ENCODE data around the gene RBSN. TPM values are rescaled to one million over a fixed set of nuclear protein-coding genes. Genes with fewer than 3 reads are reported as not detected.
A peak's percentile ranks its signal among the peaks of the same experiment; 100 is the strongest.
"Not testable (repeated sequence)": the region's sequence is repeated elsewhere in the genome, so short reads cannot be mapped to it uniquely, and the experiment has no call there.

RBSN gene
- 10 to 100 TPM; 20.5 to 22.9 TPM for total RNA-seq

DNA sequence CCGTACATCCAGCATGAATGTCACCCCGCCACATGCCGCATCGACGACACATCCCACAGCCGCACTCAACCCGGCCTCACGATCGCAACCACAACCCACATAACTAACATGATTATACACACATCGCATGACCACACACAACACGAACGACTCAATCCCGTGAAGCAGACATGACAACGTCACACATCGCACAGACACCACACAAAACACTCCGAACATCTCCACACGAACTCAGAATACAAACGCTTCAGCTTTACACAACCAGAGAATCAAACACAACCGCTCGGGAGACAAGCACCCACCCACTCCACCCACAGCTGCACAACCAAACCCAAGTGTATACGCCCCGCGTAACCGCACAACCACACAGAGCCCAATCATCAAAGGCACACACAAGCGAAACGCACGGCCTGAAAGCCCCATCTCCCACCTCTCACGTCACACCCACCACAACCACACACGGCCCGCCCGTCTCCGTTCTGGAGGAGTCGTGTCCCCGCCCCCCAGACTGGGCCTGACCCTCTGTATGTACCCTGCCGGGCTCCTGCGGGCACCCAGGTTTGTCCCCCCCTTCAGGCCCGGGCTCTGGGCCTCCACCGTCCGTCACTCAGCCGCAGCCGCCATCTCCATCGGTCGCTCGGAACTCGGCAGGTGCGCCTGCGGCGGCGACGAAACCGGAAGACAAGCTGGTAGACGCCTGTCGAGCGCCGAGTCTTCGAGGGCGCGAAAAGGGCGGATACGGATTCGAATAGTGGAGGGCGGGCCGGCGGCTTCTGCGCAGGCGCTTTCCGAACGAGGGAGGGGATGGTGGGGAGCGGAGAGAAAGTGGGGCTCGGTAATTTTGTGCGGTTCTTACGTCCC, at the start of gene RBSN:
Gene RBSN (minus strand): TSS at position 646 of the 861 bp plus-strand sequence. CDS start 3,028 bp downstream, outside the sequence.
- peak; percentile 97 for DNase-seq
- H3K27ac Mint-ChIP-seq: peak within 1 kb of the TSS; percentile 98
- peaks cover 30% of the 10 kb centered on the region for H3K36me3 Mint-ChIP-seq (ENCODE audit: low read depth)
- H3K4me1 Mint-ChIP-seq: peaks cover 52% of the 10 kb centered on the region
- H3K4me3 Mint-ChIP-seq: peak within 1 kb of the TSS; percentile 94
- CTCF ChIA-PET: interaction anchor here (1.7 to 2.1 kb wide), 2 partner anchors 10 to 169 kb away, joined by 5 to 13 read pairs; no protein-coding TSS in a partner anchor
- H3K9me3 Mint-ChIP-seq: no peaks in the 10 kb centered on the region
- H3K27me3 Mint-ChIP-seq: no peaks in the 10 kb centered on the region
- POLR2A ChIA-PET: interaction anchor here (0.6 kb wide), 1 partner anchor 9 kb away, joined by 4 read pairs; no protein-coding TSS in a partner anchor

DNA sequence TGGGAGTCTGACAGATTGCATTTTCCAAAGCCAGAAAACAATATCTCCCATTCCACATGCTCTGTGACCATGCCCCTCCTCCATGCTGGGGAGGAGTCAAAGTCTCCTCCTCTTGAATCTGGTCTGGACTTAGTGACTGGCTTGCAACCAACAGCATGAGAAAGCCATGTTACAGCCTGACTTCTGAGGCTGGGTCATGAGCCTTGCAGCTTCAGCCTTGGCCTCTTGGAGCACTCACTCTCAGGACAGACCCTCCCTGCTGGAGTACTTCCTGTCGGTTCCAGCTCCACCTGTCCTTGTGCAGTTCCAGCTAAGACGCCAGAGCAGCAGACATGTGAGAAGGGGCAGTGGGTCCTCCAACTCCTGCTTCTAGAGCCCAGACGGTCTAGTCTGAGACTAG, 49.7 kb upstream of the RBSN start:
- Mint-ChIP-seq H3K4me1 (no peaks in the 10 kb centered on the region), H3K36me3 (ENCODE audit: low read depth) (no peaks in the 10 kb centered on the region), H3K4me3 (no peak overlapping the region), H3K27ac (no peak overlapping the region), H3K9me3 (no peaks in the 10 kb centered on the region), H3K27me3 (peaks cover 43% of the 10 kb centered on the region)
- POLR2A ChIA-PET: no interaction called here
- CTCF ChIA-PET: interaction anchor here (1.6 kb wide), 1 partner anchor 54 kb away, joined by 4 read pairs; no protein-coding TSS in a partner anchor
- DNase-seq: no peak

DNA sequence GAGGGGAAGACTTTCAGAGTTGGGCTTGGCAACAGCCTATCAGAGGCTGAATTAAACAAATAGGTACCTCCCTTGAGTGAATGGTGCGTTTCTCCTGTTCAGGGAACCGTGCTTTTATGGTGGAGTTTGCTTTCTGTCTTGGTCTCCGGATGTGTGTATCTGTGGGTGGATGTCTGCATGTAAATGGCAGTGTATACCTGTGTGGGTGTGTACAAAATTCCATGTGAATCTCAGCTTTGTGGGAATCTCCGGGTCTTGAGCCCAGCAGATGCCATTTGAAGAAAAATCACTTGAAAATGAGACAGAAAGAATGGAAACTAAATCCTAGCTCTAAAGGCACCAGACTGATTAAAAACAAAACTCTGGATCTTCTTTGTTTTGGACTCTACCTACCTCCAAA, 37.9 kb upstream of the RBSN start:
- H3K9me3 Mint-ChIP-seq; H3K4me3 Mint-ChIP-seq; CTCF ChIA-PET; DNase-seq; H3K27ac Mint-ChIP-seq; H3K36me3 Mint-ChIP-seq (ENCODE audit: low read depth); H3K4me1 Mint-ChIP-seq; POLR2A ChIA-PET: not testable (repeated sequence)
- peaks cover 31% of the 10 kb centered on the region for H3K27me3 Mint-ChIP-seq

DNA sequence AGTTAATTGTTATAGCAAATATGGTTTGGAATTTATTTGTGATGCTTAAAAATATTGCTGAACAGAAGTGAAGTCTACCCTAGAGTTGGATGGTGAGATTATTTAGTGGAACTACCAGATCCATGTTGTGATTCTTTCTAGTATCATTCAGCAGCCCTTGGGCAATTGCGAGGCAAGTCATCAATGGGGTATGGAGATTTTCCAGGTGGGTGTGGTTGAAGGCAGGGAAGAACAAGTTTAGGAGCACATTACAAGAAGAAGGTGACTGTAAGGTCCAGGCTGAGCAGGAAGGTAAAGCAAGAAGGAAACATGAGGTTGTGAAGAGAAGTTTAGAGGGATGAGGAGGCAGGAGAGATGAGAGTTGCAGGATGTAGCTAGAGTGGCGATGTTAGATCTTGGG, 36.0 kb upstream of the RBSN start:
- DNase-seq; H3K9me3 Mint-ChIP-seq; H3K4me1 Mint-ChIP-seq; CTCF ChIA-PET; H3K27ac Mint-ChIP-seq; H3K36me3 Mint-ChIP-seq (ENCODE audit: low read depth); POLR2A ChIA-PET; H3K4me3 Mint-ChIP-seq: not testable (repeated sequence)
- peaks cover 23% of the 10 kb centered on the region for H3K27me3 Mint-ChIP-seq

DNA sequence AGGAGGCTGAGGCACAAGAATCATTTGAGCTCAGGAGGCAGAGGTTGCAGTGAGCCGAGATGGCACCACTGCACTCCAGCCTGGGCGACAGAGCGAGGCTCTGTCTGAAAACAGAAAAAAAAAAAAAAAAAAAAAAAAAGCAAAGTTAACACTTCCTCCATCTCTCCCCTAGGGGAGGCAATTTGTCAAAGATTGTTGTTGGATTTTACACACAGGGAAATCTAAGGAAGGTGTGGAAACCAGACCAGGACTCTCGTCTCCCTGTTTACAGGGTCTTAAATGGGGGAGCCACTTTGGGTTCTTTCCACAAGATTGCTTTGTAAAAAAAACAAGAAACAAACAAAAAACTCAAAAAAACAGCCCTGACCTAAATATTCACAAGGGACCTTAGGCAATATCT, 29.5 kb upstream of the RBSN start:
- not testable (repeated sequence) for H3K4me3 Mint-ChIP-seq

DNA sequence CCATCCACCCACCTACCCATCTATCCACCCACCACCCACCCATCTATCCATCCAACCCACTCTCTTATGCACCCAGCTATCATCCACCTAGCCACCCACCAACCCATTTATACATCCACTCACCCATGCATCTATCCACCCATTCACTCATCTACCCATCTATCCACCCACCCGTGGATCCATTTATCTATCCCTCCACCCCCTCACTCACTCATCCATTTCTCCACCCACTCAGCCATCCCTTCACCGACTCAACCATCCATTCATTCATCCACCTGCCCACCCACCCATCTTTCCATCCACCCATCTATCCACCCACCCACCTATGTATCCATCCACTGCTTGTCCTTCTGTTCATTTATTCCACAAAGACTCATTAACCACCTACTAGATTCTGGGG, 28.0 kb upstream of the RBSN start:
- DNase-seq; CTCF ChIA-PET; H3K27ac Mint-ChIP-seq; H3K4me3 Mint-ChIP-seq; H3K27me3 Mint-ChIP-seq; H3K4me1 Mint-ChIP-seq; H3K9me3 Mint-ChIP-seq; H3K36me3 Mint-ChIP-seq (ENCODE audit: low read depth); POLR2A ChIA-PET: not testable (repeated sequence)

More for the DNA sequence above, 29.5 kb upstream of the RBSN start:
- H3K9me3 Mint-ChIP-seq; H3K27ac Mint-ChIP-seq; H3K27me3 Mint-ChIP-seq; DNase-seq; H3K4me1 Mint-ChIP-seq; POLR2A ChIA-PET; CTCF ChIA-PET; H3K36me3 Mint-ChIP-seq (ENCODE audit: low read depth): not testable (repeated sequence)

DNA sequence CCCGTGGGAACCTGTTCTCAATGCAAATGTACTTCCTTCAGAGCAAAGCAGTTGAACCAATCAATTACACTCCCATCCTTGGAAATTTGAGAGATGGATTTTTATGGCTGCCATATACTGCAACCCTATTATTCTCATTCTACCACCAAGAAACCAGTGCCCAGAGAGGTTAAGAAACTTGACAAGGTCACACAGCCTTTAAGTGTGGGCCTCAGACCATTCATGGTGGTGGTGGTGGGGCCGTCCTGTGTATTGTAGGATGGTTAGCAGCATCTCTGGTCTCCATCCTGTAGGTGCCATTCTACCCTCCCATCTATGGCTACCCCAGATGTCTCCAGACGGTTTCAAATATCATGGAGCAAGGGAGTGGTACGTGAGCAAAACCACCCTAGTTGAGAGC, 23.4 kb upstream of the RBSN start:
- POLR2A ChIA-PET: no interaction called here
- Mint-ChIP-seq H3K9me3 (no peaks in the 10 kb centered on the region), H3K36me3 (ENCODE audit: low read depth) (no peaks in the 10 kb centered on the region), H3K4me1 (peaks cover 13% of the 10 kb centered on the region), H3K27ac (no peak overlapping the region), H3K4me3 (no peak overlapping the region), H3K27me3 (no peaks in the 10 kb centered on the region)
- DNase-seq: no peak
- CTCF ChIA-PET: no interaction called here

DNA sequence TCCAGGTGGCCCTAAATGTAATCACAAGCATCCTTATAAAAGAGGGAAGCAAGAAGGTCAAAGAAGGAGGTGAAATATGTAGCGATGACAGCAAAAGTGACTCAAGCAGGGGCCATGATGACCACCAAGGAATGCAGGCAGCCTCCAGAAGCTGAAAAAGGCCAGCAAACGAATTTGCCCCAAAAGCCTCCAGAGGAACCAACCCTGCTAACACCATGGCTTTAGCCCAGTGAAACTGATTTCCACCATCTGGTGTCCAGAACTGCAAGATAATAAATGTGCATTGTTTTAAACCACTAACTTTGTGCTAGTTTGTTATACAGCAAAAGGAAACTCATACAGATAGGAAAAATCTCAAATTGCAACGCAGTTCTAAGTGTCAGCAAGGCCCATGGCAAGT, 23.0 kb upstream of the RBSN start:
- CTCF ChIA-PET: no interaction called here
- Mint-ChIP-seq H3K27ac (no peak overlapping the region), H3K36me3 (ENCODE audit: low read depth) (no peaks in the 10 kb centered on the region), H3K9me3 (no peaks in the 10 kb centered on the region), H3K27me3 (no peaks in the 10 kb centered on the region), H3K4me3 (no peak overlapping the region), H3K4me1 (peaks cover 13% of the 10 kb centered on the region)
- POLR2A ChIA-PET: no interaction called here
- no peak for DNase-seq

DNA sequence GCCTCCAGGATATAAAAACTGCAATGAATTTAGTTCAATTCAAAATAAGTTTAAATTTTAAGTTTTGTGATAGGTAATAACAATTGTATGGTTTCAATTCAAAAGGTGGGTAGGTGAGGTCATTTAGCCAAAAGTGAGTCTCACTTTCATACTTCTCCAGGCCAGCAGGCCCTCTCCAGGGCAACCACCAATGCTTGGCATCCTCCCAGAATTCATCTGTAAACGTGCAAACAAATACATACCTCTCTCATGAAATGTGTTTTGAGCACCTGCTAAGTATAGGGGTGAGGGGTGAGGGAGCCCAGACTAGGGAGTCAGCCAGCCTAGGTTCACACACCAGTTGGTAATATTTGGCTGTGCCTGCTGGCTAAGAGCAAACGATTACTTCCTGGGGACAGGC, 22.0 kb upstream of the RBSN start:
- Mint-ChIP-seq H3K9me3 (peaks cover 1% of the 10 kb centered on the region), H3K36me3 (ENCODE audit: low read depth) (no peaks in the 10 kb centered on the region), H3K4me1 (peaks cover 11% of the 10 kb centered on the region), H3K4me3 (no peak overlapping the region), H3K27ac (no peak overlapping the region), H3K27me3 (no peaks in the 10 kb centered on the region)
- POLR2A ChIA-PET: no interaction called here
- CTCF ChIA-PET: interaction anchor here (0.9 kb wide), 1 partner anchor 78 kb away, joined by 3 read pairs; no protein-coding TSS in a partner anchor
- no peak for DNase-seq

DNA sequence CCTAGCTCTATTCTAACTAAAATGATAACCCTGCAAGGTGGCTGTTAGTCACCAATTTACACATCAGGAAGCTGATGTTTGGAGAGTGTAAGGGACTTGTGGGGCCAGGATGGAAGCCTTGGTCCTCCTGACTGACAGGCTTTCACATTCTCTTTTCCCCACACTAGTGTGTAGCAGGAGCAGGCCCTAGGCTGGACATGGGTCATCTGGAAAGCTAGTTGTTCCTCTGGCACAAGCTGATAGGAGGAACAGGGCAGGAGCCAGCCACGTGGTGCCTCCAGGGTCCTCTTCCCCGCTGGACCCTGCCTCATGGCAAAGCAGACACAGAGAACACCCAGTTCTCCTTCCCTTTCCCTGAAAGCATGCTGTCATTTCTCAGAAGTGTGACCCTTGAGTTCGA, 18.1 kb upstream of the RBSN start:
- Mint-ChIP-seq H3K4me1 (peaks cover 4% of the 10 kb centered on the region), H3K36me3 (ENCODE audit: low read depth) (no peaks in the 10 kb centered on the region), H3K4me3 (no peak overlapping the region), H3K27ac (no peak overlapping the region), H3K27me3 (no peaks in the 10 kb centered on the region), H3K9me3 (peaks cover 1% of the 10 kb centered on the region)
- DNase-seq: no peak
- POLR2A ChIA-PET: no interaction called here
- CTCF ChIA-PET: interaction anchor here (0.9 to 2.8 kb wide), 4 partner anchors 9 to 84 kb away, joined by 3 to 16 read pairs (median 8); no protein-coding TSS in a partner anchor

DNA sequence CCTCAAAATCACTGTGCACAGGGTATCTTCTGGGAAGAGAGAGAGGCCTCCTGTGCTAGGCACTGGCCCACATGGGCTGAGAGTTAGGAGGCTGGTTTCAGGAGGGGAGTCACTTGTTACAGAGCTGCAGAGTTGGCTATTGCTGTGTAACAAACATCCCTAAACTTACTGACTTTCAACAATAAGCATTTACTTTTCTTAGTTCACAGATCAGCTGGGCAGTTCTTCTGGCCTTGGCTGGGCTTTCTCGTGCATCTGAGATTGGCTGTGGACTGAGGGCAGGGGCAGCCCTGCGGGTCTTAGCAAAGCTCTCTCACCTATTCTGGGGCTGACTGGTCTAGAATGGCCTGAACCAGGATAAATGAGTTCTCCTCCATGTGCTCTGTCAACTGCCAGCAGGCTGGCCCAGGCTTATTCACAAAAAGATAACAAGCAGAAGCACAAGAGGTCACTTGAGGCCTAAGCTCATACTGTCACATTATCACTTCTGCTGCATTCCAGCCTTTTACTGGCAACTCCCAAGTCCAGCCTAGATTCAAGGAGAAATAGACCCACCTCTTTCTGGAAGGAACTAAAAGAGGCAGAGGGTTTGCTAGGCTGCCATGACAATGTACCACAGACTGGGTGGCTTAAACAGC, 17.2 kb upstream of the RBSN start:
- Mint-ChIP-seq H3K27me3 (no peaks in the 10 kb centered on the region), H3K36me3 (ENCODE audit: low read depth) (no peaks in the 10 kb centered on the region), H3K9me3 (peaks cover 1% of the 10 kb centered on the region), H3K4me1 (peaks cover 4% of the 10 kb centered on the region), H3K27ac (no peak overlapping the region), H3K4me3 (no peak overlapping the region)
- CTCF ChIA-PET: interaction anchor here (2.4 kb wide), 1 partner anchor 8 kb away, joined by 12 read pairs; no protein-coding TSS in a partner anchor
- POLR2A ChIA-PET: no interaction called here
- no peak for DNase-seq

DNA sequence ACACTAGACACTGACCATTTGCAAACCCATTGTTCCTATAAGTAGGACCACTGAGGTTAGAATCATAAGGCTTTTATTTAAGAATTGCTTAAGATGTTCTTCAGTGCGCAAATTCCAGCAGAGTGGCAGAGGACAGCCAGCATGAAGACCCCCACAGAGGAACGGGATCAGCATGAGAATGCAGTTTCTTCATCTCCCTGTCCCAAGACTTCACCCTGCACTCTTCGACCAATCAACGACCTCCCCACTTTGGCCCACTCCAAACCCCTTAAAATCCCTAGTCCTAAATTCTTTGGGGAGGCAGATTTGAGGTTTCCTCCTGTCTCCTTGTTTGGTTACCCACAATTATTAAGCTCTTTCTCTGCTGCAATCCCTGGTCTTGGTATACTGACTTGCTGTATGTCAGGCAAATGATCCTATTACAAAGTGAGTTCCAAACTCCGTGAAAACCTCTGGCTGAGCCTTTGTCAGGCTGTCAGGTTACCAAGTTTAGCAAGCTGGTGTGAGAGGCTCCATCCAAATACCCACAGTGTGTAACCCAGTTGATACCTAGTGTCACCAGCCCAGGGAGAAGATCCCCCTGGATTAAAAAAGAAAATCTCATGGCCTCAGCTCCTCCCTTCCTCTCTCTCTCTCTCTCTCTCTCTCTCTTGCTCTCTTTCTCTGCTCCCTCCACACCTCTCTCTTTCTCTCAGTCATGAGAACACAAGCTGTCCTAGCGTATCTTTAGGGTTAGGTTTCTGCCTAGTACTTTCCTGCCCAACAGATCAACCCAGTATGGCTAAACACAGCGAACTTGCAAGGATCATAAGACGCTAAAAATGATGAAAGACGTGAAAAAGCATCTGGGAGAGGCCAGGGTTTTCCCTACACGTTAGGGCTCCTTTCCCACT, 15.8 kb upstream of the RBSN start:
- no peaks in the 10 kb centered on the region for H3K27me3 Mint-ChIP-seq
- ChIA-PET CTCF (interaction anchor here (0.5 kb wide), 1 partner anchor 57 kb away, joined by 3 read pairs; no protein-coding TSS in a partner anchor), POLR2A (no interaction called here)
- H3K4me3 Mint-ChIP-seq: no peak overlapping the region
- H3K9me3 Mint-ChIP-seq: peaks cover 1% of the 10 kb centered on the region
- DNase-seq: no peak
- peaks cover 4% of the 10 kb centered on the region for H3K4me1 Mint-ChIP-seq
- no peak overlapping the region for H3K27ac Mint-ChIP-seq
- no peaks in the 10 kb centered on the region for H3K36me3 Mint-ChIP-seq (ENCODE audit: low read depth)
